Erythroblast (primary cell): ENCODE measurements around the gene TBCD.

Source experiments
- GATA1 ChIP-seq: IDR thresholded peaks from 2 replicates; pipeline ENCODE4 v1.6.1; 2011; ENCODE audit warnings: low read depth, mild to moderate bottlenecking, control low read depth, low read length, moderate library complexity
- POLR2A ChIP-seq: IDR thresholded peaks from 2 replicates; pipeline ENCODE4 v1.6.1; 2011; ENCODE audit warnings: mild to moderate bottlenecking, low read length

GRCh38 chr17:82908543-82909160 is 156.8 kb downstream of the TBCD start:
- TF ChIP-seq POLR2A (no peak), GATA1 (no peak)
